K562 (cell line): ENCODE measurements around the gene ZNF300. TPM values are rescaled to one million over a fixed set of nuclear protein-coding genes. Genes with fewer than 3 reads are reported as not detected.

Experiments used
- CREB3 ChIP-seq: fragments of 450-650 bp; conservative IDR thresholded peaks from 2 replicates; pipeline ENCODE4 v1.6.1; 2016; ENCODE audit warnings: missing genetic modification characterization, low read depth, mild to moderate bottlenecking, missing compliant biosample characterization, moderate library complexity
- ETV1 ChIP-seq: fragments of 450-650 bp; conservative IDR thresholded peaks from 2 replicates; pipeline ENCODE4 v1.6.1; 2016; ENCODE audit warnings: missing genetic modification characterization, control low read depth, low read depth, missing compliant biosample characterization
- GABPB2 ChIP-seq: fragments of 250-450 bp; sonication (Bioruptor Pico); conservative IDR thresholded peaks from 2 replicates; pipeline ENCODE4 v1.5.1; 2021; ENCODE audit warnings: mild to moderate bottlenecking
- NEUROD1 ChIP-seq: fragments of 150-350 bp; IDR thresholded peaks from 2 replicates; pipeline ENCODE4 v1.6.1; 2014; ENCODE audit warnings: borderline replicate concordance, low read length, low read depth; ENCODE audit not compliant: partially characterized antibody
- PKNOX1 ChIP-seq: fragments of 450-650 bp; IDR thresholded peaks from 2 replicates; pipeline ENCODE4 v1.6.1; 2016
- PURB ChIP-seq: sonication (generic); formaldehyde crosslinking; IDR thresholded peaks from 2 replicates; pipeline ENCODE4 v1.9.0; 2021; ENCODE audit warnings: low read depth, mild to moderate bottlenecking, missing genetic modification reagents
- SUPT5H ChIP-seq: fragments of 450-650 bp; IDR thresholded peaks from 2 replicates; pipeline ENCODE4 v1.6.1; 2016
- ZBTB12 ChIP-seq: fragments of 250-450 bp; sonication (Bioruptor Pico); IDR thresholded peaks from 2 replicates; pipeline ENCODE4 v1.4.0; 2020
- ZNF830 ChIP-seq: fragments of 250-450 bp; sonication (Bioruptor Pico); IDR thresholded peaks from 2 replicates; pipeline ENCODE4 v1.5.0; 2021; ENCODE audit warnings: mild to moderate bottlenecking
- polyA plus RNA-seq, 8 experiments: library from polyadenylated mRNA; depleted of rRNA in 4 of 8; stranded (reverse) in 5 of 8; unstranded in 3 of 8; fragments of >200 nt; fragmentation: Nextera tagmentation in 2 of 8; fragmentation: Illumina TruSeq in 1 of 8; extraction: Ambion mirVana in 2 of 8; extraction: Trizol in 1 of 8; gene quantifications; 2 replicates each; pipeline versions ENCODE4 v1.2.1 to v1.2.3, GENCODE V29; 2011 to 2014; ENCODE audit warnings: inconsistent platforms in 1 of 8, missing spikeins in 1 of 8
- total RNA-seq, 7 experiments: library from RNA; depleted of rRNA in 6 of 7; stranded (reverse); fragments of >200 nt in 6 of 7; fragmentation: Illumina TruSeq in 2 of 7; extraction: Trizol in 2 of 7; gene quantifications; 2 replicates each; pipeline versions ENCODE4 v1.2.1 to v1.2.3, GENCODE V29; 2011 to 2021; ENCODE audit warnings: low replicate concordance in 1 of 7
- TF ChIP-seq, protein P1 (sequence below): fragments of 450-650 bp; formaldehyde crosslinking; IDR thresholded peaks from 2 replicates; pipeline ENCODE4 v1.4.0; 2022; ENCODE audit warnings: missing genetic modification characterization
- TF ChIP-seq, protein P2 (sequence below), 2 experiments: IDR thresholded peaks; 2 replicates each; pipeline ENCODE4 v1.6.1; 2012; ENCODE audit warnings: improper control_type of control experiment in 2 of 2, low read depth in 2 of 2, low read length in 2 of 2, borderline replicate concordance in 1 of 2
- TF ChIP-seq, protein P3 (sequence below), 3 experiments: fragments of 200-800 bp in 1 of 3; fragments of 250-450 bp in 1 of 3; fragments of 450-650 bp in 1 of 3; sonication (Bioruptor Pico) in 1 of 3; sonication (Bioruptor generic) in 1 of 3; formaldehyde crosslinking in 1 of 3; IDR thresholded peaks; 2 replicates each; pipeline versions ENCODE4 v1.6.1 to v1.8.0; 2016 to 2022; ENCODE audit warnings: mild to moderate bottlenecking in 2 of 3, missing genetic modification characterization in 2 of 3, missing compliant biosample characterization in 1 of 3, moderate library complexity in 1 of 3

The ZNF300 gene
- total and polyA plus RNA-seq, 9 of the 15 experiments (the other 6 are each of a cell fraction or from before 2014, with no cell fraction given), result 4.4 to 13.2 (median 11.1) TPM

DNA sequence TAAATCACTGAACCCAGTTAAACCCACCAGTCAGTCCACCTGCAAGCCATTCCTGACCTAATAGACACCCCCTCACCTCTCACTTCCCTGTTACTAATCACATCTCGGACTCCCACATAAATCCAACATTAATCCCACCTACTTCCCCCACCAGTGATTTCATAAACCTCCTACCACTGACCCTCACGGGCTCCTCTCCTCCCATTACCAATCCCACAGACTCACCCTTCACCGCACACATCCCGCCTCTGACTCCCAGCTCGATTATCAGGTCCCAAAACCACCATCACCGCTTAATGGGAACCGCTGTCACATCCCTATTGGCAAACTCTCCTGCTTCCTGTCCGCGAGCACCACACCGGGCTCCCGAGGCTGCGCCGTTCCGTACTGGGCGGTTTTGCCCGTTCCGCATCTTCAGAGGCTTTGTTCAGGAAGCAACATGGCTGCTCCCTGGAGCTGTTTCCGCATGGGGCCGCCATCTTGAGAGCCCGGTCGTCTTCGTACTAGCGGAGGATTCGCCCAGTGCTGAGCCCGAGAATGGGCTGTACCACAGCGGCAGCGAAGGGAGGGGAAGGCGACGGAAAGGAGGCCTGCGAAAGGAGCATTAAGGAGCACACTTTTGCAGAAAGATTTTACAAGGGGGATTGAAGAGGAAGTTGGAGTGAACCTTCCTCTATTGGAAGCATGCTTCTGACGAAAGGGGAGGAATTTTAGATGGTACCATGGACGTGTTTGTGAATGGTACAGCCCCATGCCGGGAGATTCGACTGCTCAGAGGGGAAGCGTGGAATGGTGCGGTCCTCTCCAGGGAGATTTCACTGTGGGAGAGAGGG lies at the start of gene ZNF300 (continued):
- TF ChIP-seq PKNOX1, result peak; percentile 33
- TF ChIP-seq NEUROD1, result peak; percentile 55
- TF ChIP-seq, protein P1, sequence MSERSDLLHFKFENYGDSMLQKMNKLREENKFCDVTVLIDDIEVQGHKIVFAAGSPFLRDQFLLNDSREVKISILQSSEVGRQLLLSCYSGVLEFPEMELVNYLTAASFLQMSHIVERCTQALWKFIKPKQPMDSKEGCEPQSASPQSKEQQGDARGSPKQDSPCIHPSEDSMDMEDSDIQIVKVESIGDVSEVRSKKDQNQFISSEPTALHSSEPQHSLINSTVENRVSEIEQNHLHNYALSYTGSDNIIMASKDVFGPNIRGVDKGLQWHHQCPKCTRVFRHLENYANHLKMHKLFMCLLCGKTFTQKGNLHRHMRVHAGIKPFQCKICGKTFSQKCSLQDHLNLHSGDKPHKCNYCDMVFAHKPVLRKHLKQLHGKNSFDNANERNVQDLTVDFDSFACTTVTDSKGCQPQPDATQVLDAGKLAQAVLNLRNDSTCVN (CRISPR knock-in tag), result no peak
- TF ChIP-seq ETV1 (tag), result peak; percentile 47; the same call in 1 of the 2 replicates
- TF ChIP-seq CREB3 (tag), result peak; percentile 73; the same call in 1 of the 2 replicates
- TF ChIP-seq GABPB2, result no peak
- no peak for TF ChIP-seq PURB (CRISPR knock-in tag)
- TF ChIP-seq ZNF830, result 0 out of 2 replicates have a peak, but pooled peaks have one; percentile 20
- TF ChIP-seq, protein P2, sequence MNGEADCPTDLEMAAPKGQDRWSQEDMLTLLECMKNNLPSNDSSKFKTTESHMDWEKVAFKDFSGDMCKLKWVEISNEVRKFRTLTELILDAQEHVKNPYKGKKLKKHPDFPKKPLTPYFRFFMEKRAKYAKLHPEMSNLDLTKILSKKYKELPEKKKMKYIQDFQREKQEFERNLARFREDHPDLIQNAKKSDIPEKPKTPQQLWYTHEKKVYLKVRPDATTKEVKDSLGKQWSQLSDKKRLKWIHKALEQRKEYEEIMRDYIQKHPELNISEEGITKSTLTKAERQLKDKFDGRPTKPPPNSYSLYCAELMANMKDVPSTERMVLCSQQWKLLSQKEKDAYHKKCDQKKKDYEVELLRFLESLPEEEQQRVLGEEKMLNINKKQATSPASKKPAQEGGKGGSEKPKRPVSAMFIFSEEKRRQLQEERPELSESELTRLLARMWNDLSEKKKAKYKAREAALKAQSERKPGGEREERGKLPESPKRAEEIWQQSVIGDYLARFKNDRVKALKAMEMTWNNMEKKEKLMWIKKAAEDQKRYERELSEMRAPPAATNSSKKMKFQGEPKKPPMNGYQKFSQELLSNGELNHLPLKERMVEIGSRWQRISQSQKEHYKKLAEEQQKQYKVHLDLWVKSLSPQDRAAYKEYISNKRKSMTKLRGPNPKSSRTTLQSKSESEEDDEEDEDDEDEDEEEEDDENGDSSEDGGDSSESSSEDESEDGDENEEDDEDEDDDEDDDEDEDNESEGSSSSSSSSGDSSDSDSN (IDR thresholded peaks at IDR 0.05; ENCODE audit: borderline replicate concordance in 1 of 2, low read depth in 2 of 2, low read length in 2 of 2), result no peak
- 0 out of 2 replicates have a peak, but pooled peaks have one; percentile 10 for TF ChIP-seq ZBTB12 (CRISPR knock-in tag)
- peak; percentile 80 for TF ChIP-seq SUPT5H
- TF ChIP-seq, protein P3, sequence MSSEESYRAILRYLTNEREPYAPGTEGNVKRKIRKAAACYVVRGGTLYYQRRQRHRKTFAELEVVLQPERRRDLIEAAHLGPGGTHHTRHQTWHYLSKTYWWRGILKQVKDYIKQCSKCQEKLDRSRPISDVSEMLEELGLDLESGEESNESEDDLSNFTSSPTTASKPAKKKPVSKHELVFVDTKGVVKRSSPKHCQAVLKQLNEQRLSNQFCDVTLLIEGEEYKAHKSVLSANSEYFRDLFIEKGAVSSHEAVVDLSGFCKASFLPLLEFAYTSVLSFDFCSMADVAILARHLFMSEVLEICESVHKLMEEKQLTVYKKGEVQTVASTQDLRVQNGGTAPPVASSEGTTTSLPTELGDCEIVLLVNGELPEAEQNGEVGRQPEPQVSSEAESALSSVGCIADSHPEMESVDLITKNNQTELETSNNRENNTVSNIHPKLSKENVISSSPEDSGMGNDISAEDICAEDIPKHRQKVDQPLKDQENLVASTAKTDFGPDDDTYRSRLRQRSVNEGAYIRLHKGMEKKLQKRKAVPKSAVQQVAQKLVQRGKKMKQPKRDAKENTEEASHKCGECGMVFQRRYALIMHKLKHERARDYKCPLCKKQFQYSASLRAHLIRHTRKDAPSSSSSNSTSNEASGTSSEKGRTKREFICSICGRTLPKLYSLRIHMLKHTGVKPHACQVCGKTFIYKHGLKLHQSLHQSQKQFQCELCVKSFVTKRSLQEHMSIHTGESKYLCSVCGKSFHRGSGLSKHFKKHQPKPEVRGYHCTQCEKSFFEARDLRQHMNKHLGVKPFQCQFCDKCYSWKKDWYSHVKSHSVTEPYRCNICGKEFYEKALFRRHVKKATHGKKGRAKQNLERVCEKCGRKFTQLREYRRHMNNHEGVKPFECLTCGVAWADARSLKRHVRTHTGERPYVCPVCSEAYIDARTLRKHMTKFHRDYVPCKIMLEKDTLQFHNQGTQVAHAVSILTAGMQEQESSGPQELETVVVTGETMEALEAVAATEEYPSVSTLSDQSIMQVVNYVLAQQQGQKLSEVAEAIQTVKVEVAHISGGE (CRISPR knock-in tag; IDR thresholded peaks at IDR 0.05), result peak in 1 of 3 experiments; percentile 87; a peak in 2 of 6 replicates
